ENCODE results near the gene POLR1C.

POLR1C gene

DNA sequence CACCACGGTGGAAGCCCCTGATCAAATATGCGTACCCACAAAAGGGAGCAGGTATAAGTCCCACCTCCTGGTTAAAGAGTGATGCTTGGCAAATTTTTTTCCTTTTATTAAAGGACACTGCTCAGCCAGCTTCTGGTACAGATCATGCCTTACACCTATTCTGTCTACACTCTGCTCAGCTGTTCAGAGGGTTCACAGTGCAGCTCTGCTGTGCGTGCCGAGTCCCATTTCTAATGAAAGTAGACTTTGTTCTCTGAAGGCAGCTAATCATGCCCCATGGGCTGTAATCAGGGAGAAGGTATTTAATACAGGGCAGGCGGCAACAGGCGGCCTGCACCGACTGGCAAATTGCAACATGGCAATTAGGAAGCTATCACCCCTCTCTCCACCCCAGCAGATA, 23.1 kb upstream of the POLR1C start:
- Histone ChIP-seq H3K36me3 (peaks cover 8 to 25% (median 16%) of the 10 kb centered on the region in 3 donors), H3K4me3 (no peak overlapping the region), H3K27me3 (no peaks in the 10 kb centered on the region), H3K27ac (no peak overlapping the region), H3K9me3 (no peaks in the 10 kb centered on the region), H3K4me1 (peaks cover 0 to 54% (median 43%) of the 10 kb centered on the region in 4 donors)
- TF ChIP-seq, protein P1, sequence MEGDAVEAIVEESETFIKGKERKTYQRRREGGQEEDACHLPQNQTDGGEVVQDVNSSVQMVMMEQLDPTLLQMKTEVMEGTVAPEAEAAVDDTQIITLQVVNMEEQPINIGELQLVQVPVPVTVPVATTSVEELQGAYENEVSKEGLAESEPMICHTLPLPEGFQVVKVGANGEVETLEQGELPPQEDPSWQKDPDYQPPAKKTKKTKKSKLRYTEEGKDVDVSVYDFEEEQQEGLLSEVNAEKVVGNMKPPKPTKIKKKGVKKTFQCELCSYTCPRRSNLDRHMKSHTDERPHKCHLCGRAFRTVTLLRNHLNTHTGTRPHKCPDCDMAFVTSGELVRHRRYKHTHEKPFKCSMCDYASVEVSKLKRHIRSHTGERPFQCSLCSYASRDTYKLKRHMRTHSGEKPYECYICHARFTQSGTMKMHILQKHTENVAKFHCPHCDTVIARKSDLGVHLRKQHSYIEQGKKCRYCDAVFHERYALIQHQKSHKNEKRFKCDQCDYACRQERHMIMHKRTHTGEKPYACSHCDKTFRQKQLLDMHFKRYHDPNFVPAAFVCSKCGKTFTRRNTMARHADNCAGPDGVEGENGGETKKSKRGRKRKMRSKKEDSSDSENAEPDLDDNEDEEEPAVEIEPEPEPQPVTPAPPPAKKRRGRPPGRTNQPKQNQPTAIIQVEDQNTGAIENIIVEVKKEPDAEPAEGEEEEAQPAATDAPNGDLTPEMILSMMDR (IDR thresholded peaks at IDR 0.05), result no peak
- intact Hi-C loops (cut with DNase I; ENCODE audit: low total_unique reads), result no loop called here
- DNase-seq, result no peak

DNA sequence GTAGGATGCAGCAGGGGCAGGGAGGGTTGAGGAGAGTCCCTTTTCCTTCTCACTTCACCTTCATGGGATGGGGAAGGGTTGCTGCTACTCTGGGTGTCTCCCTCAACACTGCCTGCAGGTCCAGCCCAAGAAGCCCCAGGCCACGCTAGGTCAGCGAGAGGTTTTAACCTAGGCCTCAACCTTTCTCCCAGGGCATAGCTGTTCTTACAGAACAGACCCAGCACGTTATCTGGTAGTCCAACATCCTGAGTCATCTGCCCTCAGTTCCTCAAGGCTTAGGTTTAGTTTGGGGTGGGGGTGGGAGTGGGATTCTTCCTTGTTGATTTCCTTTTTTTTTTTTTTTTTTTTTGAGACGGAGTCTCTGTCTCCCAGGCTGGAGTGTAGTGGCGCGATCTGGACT, 22.6 kb upstream of the POLR1C start:
- TF ChIP-seq, protein P1 (IDR thresholded peaks at IDR 0.05), result no peak
- Histone ChIP-seq H3K27ac (no peak overlapping the region), H3K4me1 (peaks cover 0 to 59% (median 41%) of the 10 kb centered on the region in 4 donors), H3K36me3 (peaks cover 13 to 28% (median 21%) of the 10 kb centered on the region in 3 donors), H3K27me3 (no peaks in the 10 kb centered on the region), H3K9me3 (no peaks in the 10 kb centered on the region), H3K4me3 (no peak overlapping the region)
- intact Hi-C loops (cut with DNase I; ENCODE audit: low total_unique reads), result no loop called here
- DNase-seq, result no peak

DNA sequence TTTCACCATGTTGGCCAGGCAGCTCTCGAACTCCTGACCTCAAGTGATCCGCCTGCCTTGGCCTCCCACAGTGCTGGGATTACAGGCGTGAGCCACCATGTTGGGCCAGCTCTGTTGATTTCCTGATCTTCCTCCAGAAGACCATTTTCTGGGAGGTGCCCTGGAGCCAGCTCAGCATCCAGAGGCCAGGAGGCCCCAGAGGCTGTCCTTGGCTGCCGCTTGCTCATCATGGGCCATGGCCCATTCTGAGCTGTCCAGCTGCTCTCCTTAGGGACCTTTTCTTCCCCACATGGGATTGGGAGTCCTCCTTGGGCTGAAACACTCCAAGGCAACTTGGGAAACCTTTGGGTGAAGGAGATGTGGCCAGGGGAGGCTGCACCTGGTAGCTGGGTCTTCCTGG, 22.1 kb upstream of the POLR1C start:
- intact Hi-C loops (cut with DNase I; ENCODE audit: low total_unique reads), result no loop called here
- H3K9me3 ChIP-seq, result no peaks in the 10 kb centered on the region
- no peak overlapping the region for H3K4me3 ChIP-seq
- no peaks in the 10 kb centered on the region for H3K27me3 ChIP-seq
- peaks cover 12 to 28% (median 24%) of the 10 kb centered on the region in 3 donors for H3K36me3 ChIP-seq
- no peak overlapping the region for H3K27ac ChIP-seq
- TF ChIP-seq, protein P1 (IDR thresholded peaks at IDR 0.05), result no peak
- DNase-seq, result no peak
- peaks cover 0 to 64% (median 39%) of the 10 kb centered on the region in 4 donors for H3K4me1 ChIP-seq

DNA sequence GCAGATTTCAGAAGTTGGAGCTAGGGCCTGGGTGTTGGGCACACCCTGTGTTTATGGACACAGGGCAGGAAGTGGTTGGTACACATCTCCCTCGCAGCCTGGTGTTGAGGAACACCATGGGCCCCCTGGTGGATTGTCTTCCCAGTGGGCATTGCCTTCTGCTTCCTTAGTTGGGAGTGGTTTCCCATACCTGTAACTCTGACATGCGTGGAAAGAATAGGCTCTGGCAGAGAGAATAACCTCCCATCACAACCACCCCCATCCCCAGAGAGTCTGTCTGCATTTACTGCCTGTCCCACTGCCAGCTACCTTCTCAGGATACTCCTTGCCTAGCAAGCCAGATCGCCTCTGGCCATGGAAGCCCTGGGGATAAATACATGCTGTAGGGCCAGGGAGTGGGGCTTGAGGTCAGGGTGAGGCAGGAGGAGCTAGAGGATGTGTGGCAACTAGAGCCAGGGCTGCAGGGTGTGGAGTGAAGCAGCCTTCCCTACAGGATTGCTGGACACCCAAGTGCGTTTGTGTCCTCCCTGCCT, 21.4 kb upstream of the POLR1C start:
- TF ChIP-seq, protein P1 (IDR thresholded peaks at IDR 0.05), result no peak
- Histone ChIP-seq H3K4me3 (no peak overlapping the region), H3K27me3 (no peaks in the 10 kb centered on the region), H3K9me3 (no peaks in the 10 kb centered on the region), H3K27ac (peak overlapping the region; percentile 42 to 46), H3K4me1 (peaks cover 0 to 66% (median 37%) of the 10 kb centered on the region in 4 donors), H3K36me3 (peaks cover 16 to 31% (median 29%) of the 10 kb centered on the region in 3 donors)
- intact Hi-C loops (cut with DNase I; ENCODE audit: low total_unique reads), result no loop called here
- no peak for DNase-seq

DNA sequence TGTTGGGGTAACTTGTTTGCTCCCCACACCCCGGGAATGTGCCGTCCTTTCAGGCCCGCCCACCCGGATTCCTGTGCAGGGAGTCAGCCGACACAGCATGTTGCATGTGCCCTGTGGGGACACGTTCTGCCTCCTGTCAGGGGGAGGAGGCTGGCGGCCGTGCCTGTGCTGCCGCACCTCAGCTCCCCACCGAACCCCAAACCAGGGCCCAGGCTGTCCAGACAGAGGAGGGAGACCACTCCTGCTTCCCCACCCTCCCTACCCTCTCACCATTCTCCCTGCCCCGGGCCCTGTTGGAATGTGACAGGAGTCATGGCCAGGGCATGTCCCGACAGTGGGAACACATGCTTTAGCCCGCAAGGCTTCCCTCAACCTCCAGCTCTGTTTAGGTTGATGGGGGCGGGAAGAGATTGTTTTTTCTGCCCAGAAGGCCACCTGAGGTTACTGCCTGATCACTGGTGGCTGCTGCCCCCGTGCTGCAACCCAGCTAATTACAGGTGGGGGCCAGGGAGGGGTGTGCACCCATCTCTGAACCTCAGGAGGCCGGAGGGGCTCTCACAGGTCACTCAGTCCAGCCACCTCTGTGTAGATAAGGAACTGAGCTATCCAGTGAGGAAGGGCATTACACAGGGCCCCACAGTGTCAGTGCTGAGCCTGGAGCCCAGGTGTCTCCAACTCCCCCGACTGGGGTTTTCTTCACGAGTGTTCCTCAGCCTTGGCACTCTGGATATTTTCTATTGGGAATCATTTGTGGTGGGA, 20.3 kb upstream of the POLR1C start:
- TF ChIP-seq, protein P1 (IDR thresholded peaks at IDR 0.05), result peak; percentile 51 to 53
- peaks cover 26 to 42% (median 40%) of the 10 kb centered on the region in 3 donors for H3K36me3 ChIP-seq
- no peak overlapping the region for H3K4me3 ChIP-seq
- no peak for DNase-seq
- intact Hi-C loops (cut with DNase I; ENCODE audit: low total_unique reads), result no loop called here
- H3K27ac ChIP-seq, result peak overlapping the region; percentile 42 to 46
- peaks cover 0 to 66% (median 37%) of the 10 kb centered on the region in 4 donors for H3K4me1 ChIP-seq
- no peaks in the 10 kb centered on the region for H3K27me3 ChIP-seq
- no peaks in the 10 kb centered on the region for H3K9me3 ChIP-seq

Data from tibial artery (tissue), 4 donors.